ES-I3 (cell line): ENCODE data around the gene CPAMD8.
"Not testable (repeated sequence)": the region's sequence is repeated elsewhere in the genome, so short reads cannot be mapped to it uniquely, and the experiment has no call there.

ENCODE experiments used
- H3K36me3 ChIP-seq: 2 replicates; pipeline ENCODE4 v1.6.1; 2013; ENCODE audit warnings: mild to moderate bottlenecking, low read length, control low read depth, moderate library complexity; ENCODE audit not compliant: insufficient read depth
- H3K4me1 ChIP-seq: 2 replicates; pipeline ENCODE4 v1.6.1; 2013; ENCODE audit warnings: mild to moderate bottlenecking, control low read depth, low read length; ENCODE audit not compliant: insufficient read depth
- H3K9ac ChIP-seq: 2 replicates; pipeline ENCODE4 v1.6.1; 2013; ENCODE audit warnings: low read depth, mild to moderate bottlenecking, low read length, moderate library complexity
- H3K9me3 ChIP-seq: 2 replicates; pipeline ENCODE4 v1.6.1; 2013; ENCODE audit warnings: mild to moderate bottlenecking, low read length, moderate library complexity; ENCODE audit not compliant: control insufficient read depth, insufficient read depth

Gene CPAMD8

GRCh38 chr19:16943942-16944625, 82.5 kb downstream of the CPAMD8 start:
- H3K9ac ChIP-seq: no peak overlapping the region
- H3K36me3 ChIP-seq: no peaks in the 10 kb centered on the region
- no peaks in the 10 kb centered on the region for H3K9me3 ChIP-seq
- H3K4me1 ChIP-seq: peaks cover 4% of the 10 kb centered on the region; the same call in 1 of the 2 replicates

GRCh38 chr19:16943090-16943489, 83.5 kb downstream of the CPAMD8 start:
- H3K4me1 ChIP-seq, H3K9me3 ChIP-seq, H3K36me3 ChIP-seq, H3K9ac ChIP-seq: not testable (repeated sequence)

GRCh38 chr19:16942583-16942982, 84.0 kb downstream of the CPAMD8 start:
- Histone ChIP-seq H3K4me1 (peaks cover 4% of the 10 kb centered on the region; the same call in 1 of the 2 replicates), H3K9ac (no peak overlapping the region), H3K36me3 (no peaks in the 10 kb centered on the region), H3K9me3 (no peaks in the 10 kb centered on the region)

- H3K9me3 ChIP-seq: no peaks in the 10 kb centered on the region
- H3K36me3 ChIP-seq: no peaks in the 10 kb centered on the region
- H3K9ac ChIP-seq: no peak overlapping the region
- peaks cover 4% of the 10 kb centered on the region; the same call in 1 of the 2 replicates for H3K4me1 ChIP-seq
These were observed 86.0 kb downstream of the CPAMD8 start for GRCh38 chr19:16940626-16941025.

- not testable (repeated sequence) for H3K9me3 ChIP-seq, H3K4me1 ChIP-seq, H3K9ac ChIP-seq, H3K36me3 ChIP-seq
These were observed 86.5 kb downstream of the CPAMD8 start for GRCh38 chr19:16940063-16940462.

- Histone ChIP-seq H3K9me3 (no peaks in the 10 kb centered on the region), H3K36me3 (no peaks in the 10 kb centered on the region), H3K9ac (no peak overlapping the region; the same call in 1 of the 2 replicates), H3K4me1 (no peaks in the 10 kb centered on the region; the same call in 1 of the 2 replicates)
These were observed 88.4 kb downstream of the CPAMD8 start for GRCh38 chr19:16938211-16938610.

- H3K36me3 ChIP-seq, H3K9me3 ChIP-seq, H3K9ac ChIP-seq, H3K4me1 ChIP-seq: not testable (repeated sequence)
These were observed 88.8 kb downstream of the CPAMD8 start for GRCh38 chr19:16937796-16938195.

GRCh38 chr19:16936901-16937300, 89.7 kb downstream of the CPAMD8 start:
- H3K9ac ChIP-seq: no peak overlapping the region
- no peaks in the 10 kb centered on the region; the same call in 1 of the 2 replicates for H3K4me1 ChIP-seq
- no peaks in the 10 kb centered on the region for H3K9me3 ChIP-seq
- H3K36me3 ChIP-seq: no peaks in the 10 kb centered on the region

GRCh38 chr19:16934489-16934888, 92.1 kb downstream of the CPAMD8 start:
- Histone ChIP-seq H3K4me1 (no peaks in the 10 kb centered on the region; the same call in 1 of the 2 replicates), H3K36me3 (no peaks in the 10 kb centered on the region), H3K9ac (no peak overlapping the region), H3K9me3 (no peaks in the 10 kb centered on the region)

GRCh38 chr19:16931306-16931705, 95.3 kb downstream of the CPAMD8 start:
- no peak overlapping the region for H3K9ac ChIP-seq
- H3K36me3 ChIP-seq: no peaks in the 10 kb centered on the region
- no peaks in the 10 kb centered on the region for H3K4me1 ChIP-seq
- no peaks in the 10 kb centered on the region for H3K9me3 ChIP-seq

- no peaks in the 10 kb centered on the region for H3K9me3 ChIP-seq
- H3K36me3 ChIP-seq: no peaks in the 10 kb centered on the region
- no peaks in the 10 kb centered on the region for H3K4me1 ChIP-seq
- H3K9ac ChIP-seq: no peak overlapping the region
These were observed 95.9 kb downstream of the CPAMD8 start for GRCh38 chr19:16930753-16931152.

- no peaks in the 10 kb centered on the region for H3K9me3 ChIP-seq
- no peak overlapping the region for H3K9ac ChIP-seq
- H3K4me1 ChIP-seq: no peaks in the 10 kb centered on the region
- no peaks in the 10 kb centered on the region for H3K36me3 ChIP-seq
These were observed 97.7 kb downstream of the CPAMD8 start for GRCh38 chr19:16928916-16929315.

- H3K9me3 ChIP-seq: no peaks in the 10 kb centered on the region
- no peaks in the 10 kb centered on the region for H3K36me3 ChIP-seq
- H3K9ac ChIP-seq: no peak overlapping the region
- no peaks in the 10 kb centered on the region for H3K4me1 ChIP-seq
These were observed 98.3 kb downstream of the CPAMD8 start for GRCh38 chr19:16928351-16928750.

- Histone ChIP-seq H3K4me1 (no peaks in the 10 kb centered on the region), H3K9me3 (no peaks in the 10 kb centered on the region), H3K36me3 (no peaks in the 10 kb centered on the region), H3K9ac (no peak overlapping the region)
These were observed 98.7 kb downstream of the CPAMD8 start for GRCh38 chr19:16927883-16928282.

- Histone ChIP-seq H3K36me3 (no peaks in the 10 kb centered on the region), H3K9ac (no peak overlapping the region)
These were observed 103.7 kb downstream of the CPAMD8 start for GRCh38 chr19:16922949-16923348.

More at GRCh38 chr19:16922949-16923348, 103.7 kb downstream of the CPAMD8 start:
- H3K4me1 ChIP-seq: no peaks in the 10 kb centered on the region
- no peaks in the 10 kb centered on the region for H3K9me3 ChIP-seq
